SKM-1 treated with dmso at 0.1 percent for 144 hours (cell line): ENCODE data around the gene NR1I2.
A peak's percentile ranks its signal among the peaks of the same experiment; 100 is the strongest.

Experiments used
- DNase-seq: peaks from one replicate; lab custom pipeline; 2025; ENCODE audit not compliant: unreplicated experiment; lab: John Stamatoyannopoulos, UW

NR1I2 gene

GRCh38 chr3:119778811-119779210 is 3.1 kb upstream of the NR1I2 start:
- no peak for DNase-seq

- peak; percentile 37 for DNase-seq
Observed at GRCh38 chr3:119779731-119780383, 2.0 kb upstream of the NR1I2 start.

DNA sequence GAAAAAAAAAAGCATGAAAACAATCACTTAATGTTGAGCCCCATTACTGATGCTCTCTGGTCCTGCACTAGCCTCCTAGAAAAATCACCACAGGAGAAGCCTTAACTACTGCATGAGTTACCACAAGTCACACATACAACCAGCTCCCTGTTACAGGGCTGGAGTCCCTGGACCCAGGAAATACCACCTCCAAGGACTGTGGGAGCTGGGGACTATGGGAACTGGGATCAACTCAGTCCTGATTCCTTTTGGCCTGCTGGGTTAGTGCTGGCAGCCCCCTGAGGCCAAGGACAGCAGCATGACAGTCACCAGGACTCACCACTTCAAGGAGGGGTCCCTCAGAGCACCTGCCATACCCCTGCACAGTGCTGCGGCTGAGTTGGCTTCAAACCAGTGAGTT is 559 bp downstream of the NR1I2 start:
- DNase-seq: no peak

DNA sequence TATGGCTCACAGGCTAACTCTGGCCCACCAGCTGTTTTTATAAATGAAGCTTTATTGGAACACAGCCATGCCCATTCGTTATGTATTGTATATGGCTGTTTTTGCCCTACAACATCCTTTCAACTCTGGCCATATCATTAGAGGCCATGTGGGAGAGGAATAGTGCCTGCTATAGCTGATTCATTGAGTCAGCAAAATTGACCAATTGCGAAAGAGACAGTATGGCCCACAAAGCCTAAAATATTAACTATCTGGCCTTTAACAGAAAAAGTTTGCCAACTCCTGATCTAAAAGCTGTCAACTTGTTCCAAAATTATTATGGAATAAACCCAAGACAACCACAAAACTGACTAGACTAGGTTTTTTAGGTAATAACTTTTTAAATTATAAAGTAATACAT is 1.4 kb downstream of the NR1I2 start:
- no peak for DNase-seq

GRCh38 chr3:119783883-119784282 is 2.0 kb downstream of the NR1I2 start:
- peak; percentile 72 for DNase-seq

- no peak for DNase-seq
Observed at GRCh38 chr3:119786409-119786808, 4.5 kb downstream of the NR1I2 start.

- no peak for DNase-seq
Observed at GRCh38 chr3:119790369-119790768, 8.5 kb downstream of the NR1I2 start.

- DNase-seq: no peak
Observed at GRCh38 chr3:119792270-119792669, 10.4 kb downstream of the NR1I2 start.

DNA sequence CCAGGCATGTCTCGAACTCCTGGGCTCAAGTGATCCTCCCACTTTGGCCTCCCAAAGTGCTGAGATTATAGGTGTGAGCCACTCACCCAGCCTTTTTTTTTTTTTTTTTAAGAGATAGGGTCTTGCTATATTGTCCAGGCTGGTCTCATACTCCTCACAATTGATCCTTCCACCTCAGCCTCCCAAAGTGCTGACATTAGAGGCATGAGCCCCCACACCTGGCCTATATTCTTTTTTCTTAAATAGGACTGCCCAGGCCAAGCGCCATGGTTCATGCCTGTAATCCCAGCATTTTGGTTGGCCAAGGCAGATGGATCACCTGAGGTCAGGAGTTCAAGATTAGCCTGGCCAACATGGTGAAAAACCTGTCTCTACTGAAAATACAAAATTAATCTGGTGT is 12.5 kb downstream of the NR1I2 start:
- DNase-seq: no peak

DNA sequence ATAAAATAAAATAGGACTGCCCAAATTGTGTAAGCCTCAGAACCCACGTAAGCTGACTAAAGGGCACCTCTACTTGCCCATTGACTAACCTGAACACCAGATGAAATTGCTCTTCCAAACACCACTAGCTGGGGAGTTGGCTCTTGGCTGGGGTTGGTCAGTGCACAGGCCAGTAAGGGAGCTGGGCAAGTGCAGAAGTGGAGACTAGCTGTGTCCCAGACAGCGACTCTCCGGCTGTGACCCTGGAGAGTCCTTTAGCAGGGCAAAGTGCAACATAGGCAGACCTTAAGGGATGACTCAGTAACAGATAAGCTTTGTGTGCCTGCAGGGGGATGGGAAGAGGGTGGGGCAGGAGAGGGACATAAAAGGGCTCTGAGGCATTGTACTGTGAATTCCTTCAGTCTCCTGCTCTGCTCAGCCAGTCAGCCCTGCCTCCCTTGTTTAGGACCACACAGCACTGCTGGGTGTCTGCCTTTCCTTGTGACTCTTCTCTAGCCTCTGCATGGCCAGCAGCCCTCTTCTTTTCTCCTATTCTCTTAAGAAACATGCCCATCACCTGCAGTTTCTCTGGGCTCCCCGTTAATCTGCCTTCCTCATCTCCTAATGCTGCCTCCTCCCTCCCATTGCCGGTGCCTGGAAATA is 13.2 kb downstream of the NR1I2 start:
- no peak for DNase-seq

- no peak for DNase-seq
Observed at GRCh38 chr3:119795849-119796248, 13.9 kb downstream of the NR1I2 start.

DNA sequence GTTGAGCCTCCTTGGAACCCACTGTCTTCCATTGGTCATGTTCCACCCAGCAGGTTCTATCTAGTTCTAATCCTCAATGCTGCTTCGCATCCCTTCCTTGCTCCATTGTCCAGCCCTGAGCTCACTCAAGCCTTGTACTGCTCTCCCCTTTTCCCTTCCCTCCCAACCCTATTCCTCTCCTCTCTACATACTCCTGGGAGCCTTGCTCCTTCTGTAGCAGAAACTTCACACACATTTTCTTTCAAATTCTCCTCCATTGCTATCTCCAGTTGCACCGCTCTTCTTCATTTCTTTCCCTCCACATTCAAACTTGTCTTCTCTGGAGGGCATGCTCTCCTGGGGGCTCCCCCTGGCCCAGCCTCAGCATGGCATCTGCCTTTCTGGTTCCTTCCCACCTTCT is 14.5 kb downstream of the NR1I2 start:
- DNase-seq: no peak

GRCh38 chr3:119796785-119797184 is 14.9 kb downstream of the NR1I2 start:
- no peak for DNase-seq

GRCh38 chr3:119800844-119801243 is 18.9 kb downstream of the NR1I2 start:
- DNase-seq: no peak

DNA sequence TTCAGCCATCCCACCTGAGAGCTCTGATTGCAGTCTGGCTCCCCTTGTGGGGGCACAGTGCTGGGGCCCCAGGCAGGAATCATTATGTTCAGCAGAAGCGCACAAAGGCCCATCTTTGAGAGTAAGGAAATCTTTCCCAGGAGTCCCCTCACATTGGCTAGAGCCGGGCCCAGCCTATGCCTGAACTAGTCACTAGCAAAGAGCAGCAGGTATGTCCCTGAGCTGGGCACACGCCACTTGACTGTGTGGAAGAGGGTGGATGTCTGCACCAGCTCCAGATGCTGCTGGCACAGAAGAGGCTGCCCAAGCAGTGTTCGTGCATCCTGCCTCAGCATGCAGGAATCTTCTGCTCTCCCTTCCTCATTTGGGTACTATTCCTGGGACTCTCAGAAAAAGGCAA is 26.3 kb downstream of the NR1I2 start:
- DNase-seq: no peak

GRCh38 chr3:119808843-119809242 is 26.9 kb downstream of the NR1I2 start:
- no peak for DNase-seq

DNA sequence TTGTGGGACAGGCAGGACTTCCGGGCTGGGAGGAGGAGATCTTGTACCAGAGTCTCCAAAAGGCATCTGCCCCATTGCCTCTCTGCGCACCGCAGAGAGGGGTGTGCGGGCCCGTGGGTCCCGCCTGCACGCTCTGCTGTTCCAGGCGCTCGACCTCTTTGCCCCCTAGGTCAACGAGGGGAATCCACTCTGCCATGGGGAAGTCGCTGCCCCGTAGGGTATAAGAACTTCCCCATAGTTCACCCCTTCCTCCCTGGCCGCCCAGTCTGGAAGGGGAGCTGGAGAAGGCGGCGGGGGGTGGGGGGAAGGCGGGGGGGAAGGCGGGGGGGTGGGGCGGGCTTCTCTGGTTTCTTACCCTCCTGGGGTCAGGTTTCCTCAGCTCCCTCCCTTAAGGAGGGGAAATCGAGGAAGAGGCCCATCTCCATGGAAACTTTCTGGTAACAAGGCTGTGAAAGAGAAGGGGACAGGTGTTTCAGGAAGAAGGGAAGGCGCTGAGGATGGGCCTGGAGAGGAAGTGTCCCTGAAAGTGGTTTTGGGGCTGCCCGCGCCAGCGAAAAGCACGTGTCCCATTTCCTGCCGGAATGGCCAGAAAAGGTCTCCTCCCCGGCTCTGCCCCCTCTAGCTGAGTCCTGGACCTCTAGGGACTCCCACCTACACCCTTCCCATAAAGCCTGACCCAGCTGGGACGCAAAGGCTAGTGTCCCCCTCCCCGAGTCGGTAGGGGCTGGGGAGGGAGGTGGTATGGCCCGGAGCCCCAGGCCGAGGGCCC is 27.5 kb downstream of the NR1I2 start:
- DNase-seq: no peak

DNA sequence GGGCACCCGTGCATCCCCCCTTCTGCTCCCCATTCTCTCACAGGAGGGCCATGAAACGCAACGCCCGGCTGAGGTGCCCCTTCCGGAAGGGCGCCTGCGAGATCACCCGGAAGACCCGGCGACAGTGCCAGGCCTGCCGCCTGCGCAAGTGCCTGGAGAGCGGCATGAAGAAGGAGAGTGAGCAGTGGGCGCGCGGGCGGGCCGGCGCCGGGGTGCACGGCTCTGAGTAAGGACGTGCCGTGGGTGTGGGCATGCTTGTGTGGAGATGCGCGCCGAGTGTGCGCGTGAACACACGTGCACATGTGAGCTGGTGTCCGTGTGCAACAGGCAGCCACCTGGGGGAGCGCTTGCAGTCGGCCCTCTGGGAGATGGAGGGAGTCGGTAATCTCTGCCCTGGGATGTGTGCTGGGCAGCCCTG is 28.1 kb downstream of the NR1I2 start:
- no peak for DNase-seq

DNA sequence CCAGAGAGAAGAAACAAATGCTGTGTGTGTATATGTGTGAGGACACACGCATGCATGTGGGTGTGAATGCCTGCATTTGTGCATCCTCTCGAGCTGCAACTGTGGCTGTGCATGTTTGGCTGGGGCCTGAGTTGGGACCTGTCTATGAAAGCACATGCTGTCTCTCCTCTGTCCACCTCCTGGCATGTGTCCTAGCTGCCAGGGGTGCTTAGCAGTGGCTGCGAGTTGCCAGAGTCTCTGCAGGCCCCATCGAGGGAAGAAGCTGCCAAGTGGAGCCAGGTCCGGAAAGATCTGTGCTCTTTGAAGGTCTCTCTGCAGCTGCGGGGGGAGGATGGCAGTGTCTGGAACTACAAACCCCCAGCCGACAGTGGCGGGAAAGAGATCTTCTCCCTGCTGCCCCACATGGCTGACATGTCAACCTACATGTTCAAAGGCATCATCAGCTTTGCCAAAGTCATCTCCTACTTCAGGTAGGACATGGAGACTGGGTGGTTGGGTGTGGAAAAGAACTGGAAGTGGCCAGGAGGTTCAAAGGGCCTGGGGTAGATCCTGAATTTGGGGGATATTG is 30.7 kb downstream of the NR1I2 start:
- DNase-seq: no peak

- no peak for DNase-seq
Observed at GRCh38 chr3:119815716-119816115, 33.8 kb downstream of the NR1I2 start.

- no peak for DNase-seq
Observed at GRCh38 chr3:119817071-119817470, 35.2 kb downstream of the NR1I2 start.
